Astrocyte (in vitro differentiated cells and primary cell): ENCODE results near the gene TENT4B. TPM values are rescaled to one million over a fixed set of nuclear protein-coding genes. Genes with fewer than 3 reads are reported as not detected.

ENCODE experiments used
- DNase-seq: peaks from one replicate; pipeline ENCODE4 v3.0.0-alpha.2; 2010; ENCODE audit warnings: low read depth
- FAIRE-seq: peaks from 2 replicates; lab custom pipeline; 2011; peaks lifted over from hg19 to GRCh38; lab: Jason Lieb, UNC
- H2AFZ ChIP-seq: 2 replicates; pipeline ENCODE4 v1.6.0; 2012; ENCODE audit warnings: low read depth, low read length, inconsistent platforms
- H3K27ac ChIP-seq: 2 replicates; pipeline ENCODE4 v1.5.1; 2011; ENCODE audit warnings: low read depth, low read length, inconsistent platforms
- H3K27me3 ChIP-seq: 2 replicates; pipeline ENCODE4 v1.6.0; 2011; ENCODE audit warnings: low read length, inconsistent platforms; ENCODE audit not compliant: insufficient read depth
- H3K36me3 ChIP-seq: 2 replicates; pipeline ENCODE4 v1.5.1; 2011; ENCODE audit warnings: low read length, inconsistent platforms; ENCODE audit not compliant: insufficient read depth
- H3K4me1 ChIP-seq: 2 replicates; pipeline ENCODE4 v1.5.1; 2011; ENCODE audit warnings: low read length, inconsistent platforms; ENCODE audit not compliant: insufficient read depth
- H3K4me2 ChIP-seq: 2 replicates; pipeline ENCODE4 v1.6.0; 2012; ENCODE audit warnings: low read length, inconsistent platforms
- H3K4me3 ChIP-seq: 2 replicates; pipeline ENCODE4 v1.5.1; 2011; ENCODE audit warnings: low read depth, mild to moderate bottlenecking, low read length, inconsistent platforms; ENCODE audit not compliant: insufficient read depth
- H3K79me2 ChIP-seq: 2 replicates; pipeline ENCODE4 v1.6.0; 2012; ENCODE audit warnings: mild to moderate bottlenecking, low read length, inconsistent platforms; ENCODE audit not compliant: insufficient read depth
- H3K9ac ChIP-seq: 2 replicates; pipeline ENCODE4 v1.6.0; 2012; ENCODE audit warnings: mild to moderate bottlenecking, low read length, inconsistent platforms
- H3K9me3 ChIP-seq: 2 replicates; pipeline ENCODE4 v1.5.1; 2012; ENCODE audit warnings: low read depth, mild to moderate bottlenecking, low read length, inconsistent platforms; ENCODE audit not compliant: insufficient read depth
- H4K20me1 ChIP-seq: 2 replicates; pipeline ENCODE4 v1.6.0; 2012; ENCODE audit warnings: low read length, inconsistent platforms; ENCODE audit not compliant: insufficient read depth
- H3K27ac Mint-ChIP-seq: one replicate; pipeline ENCODE4 v1.8.0; 2021; ENCODE audit warnings: mild to moderate bottlenecking, mixed read lengths; ENCODE audit not compliant: unreplicated experiment
- H3K27me3 Mint-ChIP-seq: one replicate; pipeline ENCODE4 v1.8.0; 2021; ENCODE audit warnings: low read depth, mixed read lengths; ENCODE audit not compliant: unreplicated experiment
- H3K36me3 Mint-ChIP-seq: one replicate; pipeline ENCODE4 v1.8.0; 2021; ENCODE audit warnings: low read depth, mixed read lengths; ENCODE audit not compliant: unreplicated experiment
- H3K4me1 Mint-ChIP-seq: one replicate; pipeline ENCODE4 v1.8.0; 2021; ENCODE audit warnings: low read depth, mixed read lengths; ENCODE audit not compliant: unreplicated experiment
- H3K4me3 Mint-ChIP-seq: one replicate; pipeline ENCODE4 v1.8.0; 2021; ENCODE audit warnings: mild to moderate bottlenecking, moderate library complexity, mixed read lengths; ENCODE audit not compliant: unreplicated experiment
- H3K9me3 Mint-ChIP-seq: one replicate; pipeline ENCODE4 v1.8.0; 2021; ENCODE audit warnings: mild to moderate bottlenecking, mixed read lengths; ENCODE audit not compliant: unreplicated experiment
- EZH2 ChIP-seq: IDR thresholded peaks from 2 replicates; pipeline ENCODE4 v1.6.1; 2012; ENCODE audit warnings: mild to moderate bottlenecking, low read length, inconsistent platforms; ENCODE audit not compliant: insufficient read depth
- total RNA-seq: library from RNA; stranded (reverse); gene quantifications from 2 replicates; pipeline ENCODE4 v1.2.1, GENCODE V29; 2021
- TF ChIP-seq, protein P1 (sequence below): IDR thresholded peaks from 2 replicates; pipeline ENCODE4 v1.5.1; 2011; ENCODE audit warnings: low read depth, mild to moderate bottlenecking, inconsistent platforms, low read length, moderate library complexity; ENCODE audit not compliant: insufficient read depth

Gene TENT4B
- total RNA-seq, 1 donor from 2014 or later = 17.0 TPM

DNA sequence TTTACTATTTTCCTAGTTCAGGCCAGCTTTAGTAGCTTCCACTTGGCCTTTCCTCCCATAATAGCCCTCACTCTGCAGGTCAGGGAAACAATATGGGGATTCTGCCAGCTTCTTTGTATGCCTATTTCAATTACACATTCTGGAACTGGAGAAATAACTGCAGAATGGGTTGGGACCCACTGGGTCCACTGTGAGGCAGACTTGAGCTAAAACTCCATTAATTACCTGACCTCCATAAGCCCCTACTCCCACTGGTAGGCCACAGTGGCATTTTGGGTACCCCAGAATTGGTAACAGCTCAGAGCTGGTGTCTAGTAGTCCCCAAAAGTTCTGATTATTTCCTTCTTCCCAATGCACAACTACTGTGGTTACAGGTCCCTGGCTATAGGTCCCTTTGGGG lies 16.7 kb upstream of the TENT4B start:
- Histone ChIP-seq H3K4me1 (no peaks in the 10 kb centered on the region), H3K27me3 (no peaks in the 10 kb centered on the region), H3K27ac (no peak overlapping the region), H3K79me2 (no peaks in the 10 kb centered on the region), H2AFZ (no peak overlapping the region), H3K9ac (no peak overlapping the region), H3K36me3 (no peaks in the 10 kb centered on the region), H4K20me1 (no peaks in the 10 kb centered on the region), H3K9me3 (no peaks in the 10 kb centered on the region), H3K4me3 (no peak overlapping the region), H3K4me2 (no peak overlapping the region)
- no peak for DNase-seq
- Mint-ChIP-seq H3K4me3 (no peak overlapping the region), H3K27me3 (no peaks in the 10 kb centered on the region), H3K9me3 (peaks cover 6% of the 10 kb centered on the region), H3K36me3 (no peaks in the 10 kb centered on the region), H3K27ac (no peak overlapping the region), H3K4me1 (no peaks in the 10 kb centered on the region)
- no peak for FAIRE-seq
- TF ChIP-seq EZH2 = no peak
- TF ChIP-seq, protein P1, sequence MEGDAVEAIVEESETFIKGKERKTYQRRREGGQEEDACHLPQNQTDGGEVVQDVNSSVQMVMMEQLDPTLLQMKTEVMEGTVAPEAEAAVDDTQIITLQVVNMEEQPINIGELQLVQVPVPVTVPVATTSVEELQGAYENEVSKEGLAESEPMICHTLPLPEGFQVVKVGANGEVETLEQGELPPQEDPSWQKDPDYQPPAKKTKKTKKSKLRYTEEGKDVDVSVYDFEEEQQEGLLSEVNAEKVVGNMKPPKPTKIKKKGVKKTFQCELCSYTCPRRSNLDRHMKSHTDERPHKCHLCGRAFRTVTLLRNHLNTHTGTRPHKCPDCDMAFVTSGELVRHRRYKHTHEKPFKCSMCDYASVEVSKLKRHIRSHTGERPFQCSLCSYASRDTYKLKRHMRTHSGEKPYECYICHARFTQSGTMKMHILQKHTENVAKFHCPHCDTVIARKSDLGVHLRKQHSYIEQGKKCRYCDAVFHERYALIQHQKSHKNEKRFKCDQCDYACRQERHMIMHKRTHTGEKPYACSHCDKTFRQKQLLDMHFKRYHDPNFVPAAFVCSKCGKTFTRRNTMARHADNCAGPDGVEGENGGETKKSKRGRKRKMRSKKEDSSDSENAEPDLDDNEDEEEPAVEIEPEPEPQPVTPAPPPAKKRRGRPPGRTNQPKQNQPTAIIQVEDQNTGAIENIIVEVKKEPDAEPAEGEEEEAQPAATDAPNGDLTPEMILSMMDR = no peak

DNA sequence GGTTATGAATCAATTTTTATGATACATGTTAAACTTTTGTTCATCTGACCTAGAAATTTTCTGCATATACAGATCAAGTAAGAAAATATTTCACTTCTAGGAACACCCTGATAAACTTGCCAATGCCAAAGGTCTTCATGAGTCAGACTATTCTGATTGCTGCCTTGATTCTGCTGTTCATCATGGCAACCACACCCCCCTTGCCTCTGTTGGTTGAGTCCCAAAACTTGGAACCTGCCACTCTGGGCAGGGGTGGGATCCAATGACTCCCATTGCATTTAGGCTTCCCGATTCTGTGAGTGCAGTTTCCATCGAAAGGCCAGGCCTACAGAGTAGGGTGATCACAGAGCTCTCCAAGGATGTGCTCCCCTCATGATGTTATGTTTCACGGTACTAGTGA lies 15.8 kb upstream of the TENT4B start:
- Histone ChIP-seq H3K4me2 (no peak overlapping the region), H3K4me3 (no peak overlapping the region), H3K9ac (no peak overlapping the region), H3K4me1 (no peaks in the 10 kb centered on the region), H3K27ac (no peak overlapping the region), H4K20me1 (no peaks in the 10 kb centered on the region), H3K9me3 (no peaks in the 10 kb centered on the region), H3K79me2 (no peaks in the 10 kb centered on the region), H3K27me3 (no peaks in the 10 kb centered on the region), H2AFZ (no peak overlapping the region), H3K36me3 (no peaks in the 10 kb centered on the region)
- H3K4me3 Mint-ChIP-seq = no peak overlapping the region
- DNase-seq (no peak), FAIRE-seq (no peak)
- H3K27ac Mint-ChIP-seq = no peak overlapping the region
- H3K36me3 Mint-ChIP-seq = no peaks in the 10 kb centered on the region
- no peak for TF ChIP-seq EZH2
- TF ChIP-seq, protein P1 = no peak
- no peaks in the 10 kb centered on the region for H3K4me1 Mint-ChIP-seq
- H3K9me3 Mint-ChIP-seq = peaks cover 6% of the 10 kb centered on the region
- H3K27me3 Mint-ChIP-seq = no peaks in the 10 kb centered on the region

DNA sequence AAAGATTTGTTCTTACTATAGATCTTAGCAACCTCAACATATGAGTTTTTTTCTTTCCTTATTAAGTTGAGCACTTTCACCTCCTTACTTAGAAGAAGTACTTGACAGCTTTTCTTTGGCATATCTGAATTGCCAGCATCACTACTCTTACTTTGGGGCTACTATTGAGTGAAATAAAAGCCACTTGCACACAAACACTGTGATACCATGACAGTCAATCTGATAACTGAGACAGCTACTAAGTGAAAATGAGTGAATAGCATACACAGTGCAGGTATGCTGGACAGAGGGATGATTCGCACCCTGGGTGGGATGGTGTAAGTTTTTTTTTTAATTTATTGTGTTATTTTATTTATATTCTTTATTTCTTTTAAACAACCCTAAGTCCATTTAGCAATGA lies 13.5 kb upstream of the TENT4B start:
- no peak overlapping the region for H3K27ac ChIP-seq
- H3K4me2 ChIP-seq = no peak overlapping the region
- H3K27me3 Mint-ChIP-seq = no peaks in the 10 kb centered on the region
- H3K4me3 ChIP-seq = no peak overlapping the region
- no peaks in the 10 kb centered on the region for H4K20me1 ChIP-seq
- DNase-seq (no peak), FAIRE-seq (no peak)
- no peak overlapping the region for H3K4me3 Mint-ChIP-seq
- H3K4me1 Mint-ChIP-seq = no peaks in the 10 kb centered on the region
- no peaks in the 10 kb centered on the region for H3K79me2 ChIP-seq
- no peak for TF ChIP-seq EZH2
- no peaks in the 10 kb centered on the region for H3K27me3 ChIP-seq
- H3K9ac ChIP-seq = no peak overlapping the region
- H3K9me3 Mint-ChIP-seq = peaks cover 5% of the 10 kb centered on the region
- no peaks in the 10 kb centered on the region for H3K36me3 ChIP-seq
- no peak overlapping the region for H3K27ac Mint-ChIP-seq
- no peaks in the 10 kb centered on the region for H3K9me3 ChIP-seq
- no peak overlapping the region for H2AFZ ChIP-seq
- H3K36me3 Mint-ChIP-seq = no peaks in the 10 kb centered on the region
- H3K4me1 ChIP-seq = no peaks in the 10 kb centered on the region
